ENCODE data around the gene FRS3. TPM values are rescaled to one million over a fixed set of nuclear protein-coding genes. Genes with fewer than 3 reads are reported as not detected.
A peak's percentile ranks its signal among the peaks of the same experiment; 100 is the strongest.

The FRS3 gene
- total and polyA plus RNA-seq, 2 of the 13 experiments (the other 11 are each of a cell fraction or from before 2014, with no cell fraction given) = 3.0 to 7.4 TPM

- TF ChIP-seq ZNF687 (CRISPR knock-in tag; IDR thresholded peaks at IDR 0.05) = peak; percentile 36; the same call in 1 of the 2 replicates
- no peak for TF ChIP-seq HNRNPH1 (optimal IDR thresholded peaks at IDR 0.05; ENCODE audit: low read depth, low read length)
- TF ChIP-seq ZBTB8A (CRISPR knock-in tag; IDR thresholded peaks at IDR 0.05; ENCODE audit: borderline replicate concordance, low read depth) = no peak
- no peak for TF ChIP-seq MIER2 (CRISPR knock-in tag; IDR thresholded peaks at IDR 0.05)
- no peak for TF ChIP-seq KDM2A (CRISPR knock-in tag; IDR thresholded peaks at IDR 0.05; ENCODE audit: borderline replicate concordance, low read depth)
- no peak for TF ChIP-seq ZNF619 (CRISPR knock-in tag; IDR thresholded peaks at IDR 0.05)
- TF ChIP-seq STAT6 (CRISPR knock-in tag; IDR thresholded peaks at IDR 0.05; ENCODE audit: borderline replicate concordance) = no peak
- TF ChIP-seq ZFP37 (CRISPR knock-in tag; IDR thresholded peaks at IDR 0.05; ENCODE audit: borderline replicate concordance) = no peak
- no peak for TF ChIP-seq DNMT3B (CRISPR knock-in tag; conservative IDR thresholded peaks at IDR 0.05)
- no peak for TF ChIP-seq ZNF737 (CRISPR knock-in tag; IDR thresholded peaks at IDR 0.05; ENCODE audit: borderline replicate concordance)
- TF ChIP-seq RORA (CRISPR knock-in tag; IDR thresholded peaks at IDR 0.05) = no peak
- TF ChIP-seq AGO2 (optimal IDR thresholded peaks at IDR 0.05; ENCODE audit: low read depth, low read length) = peak; percentile 27
- TF ChIP-seq ZNF34 (CRISPR knock-in tag; IDR thresholded peaks at IDR 0.05; ENCODE audit: borderline replicate concordance) = no peak
- no peak for TF ChIP-seq FOXK1 (CRISPR knock-in tag; IDR thresholded peaks at IDR 0.05; ENCODE audit: borderline replicate concordance, low read depth)
- TF ChIP-seq ETV6 (CRISPR knock-in tag; conservative IDR thresholded peaks at IDR 0.05) = no peak
Observed at GRCh38 chr6:41736800-41737555, 42.7 kb downstream of the FRS3 start (continued).
